Stimulated activated naive CD8-positive, alpha-beta T cell treated with anti-CD3 and anti-CD28 coated beads, Interleukin-15, amount 100 ng/mL, for 72 hours (primary cell): ENCODE data around the gene SHE.

Experiments
- ATAC-seq: fragments of 150-1000 bp; cut with Tn5 transposase; 2 replicates; pipeline ENCODE4 v1.10.0; 2021; ENCODE audit warnings: mild to moderate bottlenecking, moderate library complexity
- DNase-seq, 2 donors: peaks; one replicate each; pipeline ENCODE4 v3.0.0; 2021 to 2022
- H3K27ac Mint-ChIP-seq, 2 donors: one replicate each; pipeline ENCODE4 v1.8.0; 2022; ENCODE audit warnings: mild to moderate bottlenecking in 2 of 2, mixed read lengths in 2 of 2, moderate library complexity in 2 of 2
- H3K27me3 Mint-ChIP-seq: one replicate; pipeline ENCODE4 v1.8.0; 2022; ENCODE audit warnings: mixed read lengths
- H3K4me1 Mint-ChIP-seq: one replicate; pipeline ENCODE4 v1.8.0; 2022; ENCODE audit warnings: mild to moderate bottlenecking, mixed read lengths
- H3K4me3 Mint-ChIP-seq, 2 donors: one replicate each; pipeline ENCODE4 v1.8.0; 2022; ENCODE audit warnings: mild to moderate bottlenecking in 2 of 2, mixed read lengths in 2 of 2, moderate library complexity in 1 of 2
- H3K9me3 Mint-ChIP-seq, 2 donors: one replicate each; pipeline ENCODE4 v1.8.0; 2022; ENCODE audit warnings: mixed read lengths in 2 of 2

Gene SHE

DNA sequence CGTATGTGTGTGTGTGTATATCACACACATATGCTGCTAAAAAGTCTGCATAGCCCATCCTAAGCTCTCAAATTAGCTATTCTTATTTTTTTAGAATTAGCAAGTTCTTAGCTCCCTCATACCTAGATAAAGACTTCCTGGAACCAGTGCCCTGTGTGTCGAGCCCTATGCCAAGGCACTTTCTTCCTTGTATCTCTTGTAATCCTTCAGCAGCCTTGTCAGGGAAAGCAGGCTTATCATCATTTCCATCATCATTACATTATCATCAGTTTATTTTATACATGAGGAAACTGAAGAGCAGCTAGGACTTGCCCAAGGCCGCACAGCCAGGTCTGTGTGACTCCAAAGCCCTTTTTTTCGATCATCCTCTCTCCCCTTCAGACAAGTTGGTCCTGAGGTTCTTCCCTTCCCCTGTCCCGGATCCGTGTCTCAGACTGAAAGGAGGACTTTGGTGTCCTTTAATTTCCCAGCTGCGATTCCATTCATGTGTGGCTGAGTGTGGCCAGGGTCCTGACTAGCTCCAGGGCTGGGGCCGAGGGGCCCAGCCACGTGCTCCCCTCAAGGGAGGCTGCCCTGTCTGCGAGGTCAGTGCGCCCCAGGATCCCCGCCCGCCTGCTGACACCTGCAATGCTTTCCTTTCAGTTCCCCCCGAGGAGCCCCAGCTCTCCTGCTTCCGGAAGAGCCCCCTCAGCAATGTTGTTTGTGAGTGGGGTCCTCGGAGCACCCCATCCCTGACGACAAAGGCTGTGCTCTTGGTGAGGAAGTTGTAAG lies 72.2 kb downstream of the SHE start:
- no peak for DNase-seq
- H3K9me3 Mint-ChIP-seq: no peaks in the 10 kb centered on the region
- peak overlapping the region; percentile 5 to 23 for H3K27ac Mint-ChIP-seq
- no peak for ATAC-seq
- H3K4me3 Mint-ChIP-seq: no peak overlapping the region
- H3K4me1 Mint-ChIP-seq: peaks cover 58% of the 10 kb centered on the region
- no peaks in the 10 kb centered on the region for H3K27me3 Mint-ChIP-seq
